ENCODE measurements around the gene PACSIN1.

GRCh38 chr6:34531580-34532201 lies 65.8 kb downstream of the PACSIN1 start:
- no peak for TF ChIP-seq CTCF (IDR thresholded peaks at IDR 0.05)
- TF ChIP-seq POLR2AphosphoS5 (IDR thresholded peaks at IDR 0.05), result peak in 3 of 4 donors; percentile 59 to 88 (median 65)
- TF ChIP-seq POLR2A (IDR thresholded peaks at IDR 0.05), result no peak
- TF ChIP-seq EP300 (IDR thresholded peaks at IDR 0.05), result no peak
